ENCODE results near the gene FATE1. TPM values are rescaled to one million over a fixed set of nuclear protein-coding genes. Genes with fewer than 3 reads are reported as not detected.

FATE1 gene
- total and polyA plus RNA-seq, 2 of the 13 experiments (the other 11 are each of a cell fraction or from before 2014, with no cell fraction given): not detected

DNA sequence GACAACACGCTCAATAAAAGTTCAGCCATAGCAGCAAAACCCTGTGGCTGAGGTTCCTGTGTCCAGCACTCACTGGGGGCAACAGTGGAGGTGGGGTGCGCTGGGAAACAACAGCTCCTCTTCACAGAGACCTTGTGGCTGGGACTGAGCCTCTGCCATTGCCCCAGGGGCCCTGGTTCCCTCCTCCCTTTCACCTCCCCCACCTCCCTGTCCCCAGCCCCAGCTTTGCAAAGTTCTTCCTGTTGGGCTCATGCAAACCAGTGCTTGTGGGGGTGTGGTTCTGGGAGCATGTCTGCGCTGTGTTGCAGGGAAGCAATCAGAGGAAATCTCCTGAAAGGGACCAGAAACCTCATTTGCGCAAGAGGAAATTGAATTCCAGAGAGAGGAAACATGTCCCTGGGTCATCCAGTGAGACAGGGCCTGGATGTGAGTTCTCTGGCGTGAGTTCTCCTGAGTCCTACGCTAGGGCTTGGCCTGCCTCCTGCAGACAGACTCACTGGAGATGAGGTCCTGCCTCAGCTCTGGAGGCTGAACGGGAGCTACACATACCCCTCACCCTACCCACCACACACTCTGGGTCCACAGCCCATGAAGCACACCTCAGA, 7.4 kb downstream of the FATE1 start:
- Histone ChIP-seq H3K4me3 (replicated peaks in 1 of 3; ENCODE audit: insufficient read depth in 1 of 3, low read depth in 2 of 3, low read length in 3 of 3) (no peak overlapping the region), H3K9ac (ENCODE audit: insufficient read depth, low read depth, low read length) (no peak overlapping the region), H3K36me3 (replicated peaks in 1 of 2; ENCODE audit: control insufficient read depth in 1 of 2, insufficient read depth in 2 of 2, low read length in 2 of 2) (no peaks in the 10 kb centered on the region), H3K4me2 (ENCODE audit: low read depth, low read length) (no peak overlapping the region), H3K27me3 (ENCODE audit: control insufficient read depth in 1 of 2, insufficient read depth in 2 of 2, low read length in 2 of 2) (no peaks in the 10 kb centered on the region), H4K20me1 (ENCODE audit: insufficient read depth, low read length) (no peaks in the 10 kb centered on the region), H3K9me3 (ENCODE audit: low read length) (no peaks in the 10 kb centered on the region), H3K79me2 (ENCODE audit: insufficient read depth, low read length) (no peaks in the 10 kb centered on the region), H3K27ac (ENCODE audit: extremely low read length, insufficient read depth, low read length) (no peak overlapping the region), H2AFZ (ENCODE audit: low read length) (no peak overlapping the region), H3K4me1 (ENCODE audit: insufficient read depth, low read length) (no peaks in the 10 kb centered on the region)
- no peak for TF ChIP-seq FOSL1 (CRISPR knock-in tag; IDR thresholded peaks at IDR 0.05; ENCODE audit: borderline replicate concordance)
- TF ChIP-seq FOXK2 (IDR thresholded peaks at IDR 0.05): no peak
- TF ChIP-seq, protein P1, sequence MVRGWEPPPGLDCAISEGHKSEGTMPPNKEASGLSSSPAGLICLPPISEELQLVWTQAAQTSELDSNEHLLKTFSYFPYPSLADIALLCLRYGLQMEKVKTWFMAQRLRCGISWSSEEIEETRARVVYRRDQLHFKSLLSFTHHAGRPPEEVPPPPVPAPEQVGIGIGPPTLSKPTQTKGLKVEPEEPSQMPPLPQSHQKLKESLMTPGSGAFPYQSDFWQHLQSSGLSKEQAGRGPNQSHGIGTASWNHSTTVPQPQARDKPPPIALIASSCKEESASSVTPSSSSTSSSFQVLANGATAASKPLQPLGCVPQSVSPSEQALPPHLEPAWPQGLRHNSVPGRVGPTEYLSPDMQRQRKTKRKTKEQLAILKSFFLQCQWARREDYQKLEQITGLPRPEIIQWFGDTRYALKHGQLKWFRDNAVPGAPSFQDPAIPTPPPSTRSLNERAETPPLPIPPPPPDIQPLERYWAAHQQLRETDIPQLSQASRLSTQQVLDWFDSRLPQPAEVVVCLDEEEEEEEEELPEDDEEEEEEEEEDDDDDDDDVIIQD (CRISPR knock-in tag; IDR thresholded peaks at IDR 0.05; ENCODE audit: low read depth): no peak
- TF ChIP-seq MATR3 (CRISPR knock-in tag; IDR thresholded peaks at IDR 0.05): no peak
- TF ChIP-seq SMC3 (IDR thresholded peaks at IDR 0.05; ENCODE audit: low read length): no peak
- TF ChIP-seq ZNF232 (CRISPR knock-in tag; IDR thresholded peaks at IDR 0.05; ENCODE audit: borderline replicate concordance): no peak
- no peak for TF ChIP-seq ZNF75D (CRISPR knock-in tag; IDR thresholded peaks at IDR 0.05; ENCODE audit: borderline replicate concordance)
- no peak for TF ChIP-seq ZNF839 (CRISPR knock-in tag; IDR thresholded peaks at IDR 0.05; ENCODE audit: borderline replicate concordance)
- no peak for TF ChIP-seq ZNF329 (CRISPR knock-in tag; IDR thresholded peaks at IDR 0.05; ENCODE audit: low read depth)
- no peak for TF ChIP-seq ZBTB3 (CRISPR knock-in tag; IDR thresholded peaks at IDR 0.05; ENCODE audit: borderline replicate concordance, low read depth)
- TF ChIP-seq NRL (CRISPR knock-in tag; IDR thresholded peaks at IDR 0.05; ENCODE audit: borderline replicate concordance): no peak
- CTCF ChIA-PET (ENCODE audit: low intra/inter-chr PET ratio, low total read pairs): no interaction called here
- FAIRE-seq (no peak), ATAC-seq (no peak), DNase-seq (ENCODE audit: low spot score) (no peak)
- BruUV-seq (replicated peaks): no TSS peak
- WGBS (ENCODE audit: low lambda C conversion rate): 100% methylated on average over 2 of the region's 7 CpGs
- POLR2A ChIA-PET: no interaction called here
- intact Hi-C loops (cut with micrococcal nuclease; ENCODE audit: unreplicated experiment) (no loop called here), in situ Hi-C loops (cut with HindIII; ENCODE audit: extremely low pct_ligation_motif_present, low pct_unique_long_range_greater_than_20kb) (no loop called here)
